ENCODE data around the gene LRP10. TPM values are rescaled to one million over a fixed set of nuclear protein-coding genes. Genes with fewer than 3 reads are reported as not detected.
"Not testable (repeated sequence)": the region's sequence is repeated elsewhere in the genome, so short reads cannot be mapped to it uniquely, and the experiment has no call there.

The LRP10 gene
- total RNA-seq, 2 donors from 2014 or later, result 124 to 150 TPM

DNA sequence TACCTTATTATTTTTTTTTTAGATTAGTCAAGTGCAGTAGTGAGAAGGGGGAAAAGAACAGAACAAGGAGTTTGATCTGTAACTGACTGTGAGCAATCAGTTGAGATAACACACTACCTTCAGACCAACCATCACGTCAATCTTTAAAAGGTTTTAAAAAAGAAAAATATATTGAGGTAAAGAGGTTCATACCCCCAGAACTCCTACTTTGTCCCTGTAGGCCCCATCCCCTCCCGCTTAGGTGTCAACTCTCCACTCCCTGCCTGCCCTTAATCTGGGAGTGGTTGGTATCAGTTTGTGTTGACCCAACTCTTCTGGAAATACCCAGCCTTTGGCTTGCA, 19.0 kb upstream of the LRP10 start:
- Histone ChIP-seq H3K4me1 (replicated peaks) (peaks cover 10% of the 10 kb centered on the region), H3K9me3 (no peaks in the 10 kb centered on the region), H3K27me3 (replicated peaks; ENCODE audit: insufficient read depth) (no peaks in the 10 kb centered on the region), H3K36me3 (no peaks in the 10 kb centered on the region), H3K4me3 (no peak overlapping the region), H3K27ac (no peak overlapping the region)
- TF ChIP-seq, protein P1, sequence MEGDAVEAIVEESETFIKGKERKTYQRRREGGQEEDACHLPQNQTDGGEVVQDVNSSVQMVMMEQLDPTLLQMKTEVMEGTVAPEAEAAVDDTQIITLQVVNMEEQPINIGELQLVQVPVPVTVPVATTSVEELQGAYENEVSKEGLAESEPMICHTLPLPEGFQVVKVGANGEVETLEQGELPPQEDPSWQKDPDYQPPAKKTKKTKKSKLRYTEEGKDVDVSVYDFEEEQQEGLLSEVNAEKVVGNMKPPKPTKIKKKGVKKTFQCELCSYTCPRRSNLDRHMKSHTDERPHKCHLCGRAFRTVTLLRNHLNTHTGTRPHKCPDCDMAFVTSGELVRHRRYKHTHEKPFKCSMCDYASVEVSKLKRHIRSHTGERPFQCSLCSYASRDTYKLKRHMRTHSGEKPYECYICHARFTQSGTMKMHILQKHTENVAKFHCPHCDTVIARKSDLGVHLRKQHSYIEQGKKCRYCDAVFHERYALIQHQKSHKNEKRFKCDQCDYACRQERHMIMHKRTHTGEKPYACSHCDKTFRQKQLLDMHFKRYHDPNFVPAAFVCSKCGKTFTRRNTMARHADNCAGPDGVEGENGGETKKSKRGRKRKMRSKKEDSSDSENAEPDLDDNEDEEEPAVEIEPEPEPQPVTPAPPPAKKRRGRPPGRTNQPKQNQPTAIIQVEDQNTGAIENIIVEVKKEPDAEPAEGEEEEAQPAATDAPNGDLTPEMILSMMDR (IDR thresholded peaks at IDR 0.05), result no peak
- TF ChIP-seq POLR2AphosphoS5 (IDR thresholded peaks at IDR 0.05) (no peak), POLR2A (IDR thresholded peaks at IDR 0.05) (no peak)
- DNase-seq (ENCODE audit: low spot score), result no peak
- intact Hi-C loops (cut with DNase I), result loop anchor here (2.0 to 10.0 kb wide), 3 partner anchors 30 to 295 kb away; partner anchors contain the start of gene OXA1L
- WGBS, result 86% methylated on average over 2 of the region's 2 CpGs

DNA sequence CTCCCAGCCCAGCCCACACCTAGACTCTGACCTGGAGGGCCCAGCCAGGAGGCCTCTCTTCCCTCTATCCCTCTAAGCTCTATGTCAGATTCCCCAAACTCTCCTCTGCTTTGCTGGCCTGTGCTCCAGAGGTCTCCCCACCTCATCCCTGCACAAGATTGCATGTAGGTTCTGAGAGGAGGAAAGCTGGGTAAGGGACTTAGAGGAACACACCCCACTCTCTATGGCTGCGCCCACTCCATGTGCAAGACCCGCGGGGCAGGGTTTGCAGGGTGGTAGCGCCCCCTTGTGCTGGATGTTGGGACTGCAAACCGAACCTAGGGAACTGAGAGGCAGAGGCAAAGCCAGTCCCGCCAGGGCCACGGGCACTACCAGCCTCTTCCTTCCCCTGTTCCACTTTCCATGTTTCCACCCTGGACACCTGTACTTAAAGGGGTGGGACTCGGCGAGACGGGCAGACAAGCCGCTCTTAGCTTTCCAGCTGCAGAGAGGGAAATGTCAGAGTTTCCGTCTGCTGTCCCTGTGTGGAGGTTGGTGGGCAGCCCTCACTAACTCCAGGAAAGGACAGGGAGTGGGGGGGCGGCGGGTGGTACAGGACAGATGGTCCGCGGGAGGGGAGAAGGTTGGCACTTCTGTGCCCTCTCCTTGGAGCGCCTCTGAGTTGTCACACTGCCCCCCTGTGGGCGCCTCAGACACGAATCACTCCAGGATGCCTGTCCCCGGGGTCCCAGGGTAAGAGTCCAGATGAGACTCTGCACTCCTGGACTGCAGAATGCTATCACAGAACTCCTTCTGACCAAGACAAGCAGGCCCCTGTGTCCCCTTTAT, 18.4 kb upstream of the LRP10 start:
- Histone ChIP-seq H3K4me1 (replicated peaks) (peaks cover 9% of the 10 kb centered on the region), H3K27me3 (replicated peaks; ENCODE audit: insufficient read depth) (no peaks in the 10 kb centered on the region), H3K9me3 (no peaks in the 10 kb centered on the region), H3K4me3 (peak overlapping the region; percentile 24 to 27), H3K27ac (peak overlapping the region; percentile 66 to 74), H3K36me3 (no peaks in the 10 kb centered on the region)
- DNase-seq (ENCODE audit: low spot score), result peak; percentile 82
- intact Hi-C loops (cut with DNase I), result loop anchor here (1.0 to 10.0 kb wide), 4 partner anchors 17 to 296 kb away; partner anchors contain the start of genes MMP14 and OXA1L
- peak; percentile 51 for TF ChIP-seq POLR2AphosphoS5 (IDR thresholded peaks at IDR 0.05)
- TF ChIP-seq, protein P1 (IDR thresholded peaks at IDR 0.05), result peak; percentile 93 to 97 (median 96)
- no peak for TF ChIP-seq POLR2A (IDR thresholded peaks at IDR 0.05)
- 2% methylated on average over 17 of the region's 20 CpGs for WGBS

- H3K27me3 ChIP-seq (replicated peaks; ENCODE audit: insufficient read depth); DNase-seq (ENCODE audit: low spot score); H3K36me3 ChIP-seq; H3K27ac ChIP-seq; H3K4me1 ChIP-seq (replicated peaks); H3K9me3 ChIP-seq; H3K4me3 ChIP-seq: not testable (repeated sequence)
- WGBS, result 96% methylated on average over 11 of the region's 11 CpGs
- intact Hi-C loops (cut with DNase I), result loop anchor here (5.0 to 10.0 kb wide), 2 partner anchors 89 to 297 kb away; partner anchors contain the start of gene OXA1L
Measured at GRCh38 chr14:22854296-22854695, 17.2 kb upstream of the LRP10 start.

GRCh38 chr14:22854963-22855724, 16.4 kb upstream of the LRP10 start:
- no peak for DNase-seq (ENCODE audit: low spot score)
- no peaks in the 10 kb centered on the region for H3K9me3 ChIP-seq
- H3K36me3 ChIP-seq, result no peaks in the 10 kb centered on the region
- intact Hi-C loops (cut with DNase I), result loop anchor here (5.0 to 10.0 kb wide), 2 partner anchors 90 to 298 kb away; partner anchors contain the start of gene OXA1L
- no peak overlapping the region for H3K4me3 ChIP-seq
- WGBS, result 90% methylated on average over 8 of the region's 8 CpGs
- H3K27ac ChIP-seq, result no peak overlapping the region
- no peak for TF ChIP-seq POLR2A (IDR thresholded peaks at IDR 0.05)
- TF ChIP-seq, protein P1 (IDR thresholded peaks at IDR 0.05), result no peak
- TF ChIP-seq POLR2AphosphoS5 (IDR thresholded peaks at IDR 0.05), result no peak
- H3K27me3 ChIP-seq (replicated peaks; ENCODE audit: insufficient read depth), result no peaks in the 10 kb centered on the region
- peaks cover 9% of the 10 kb centered on the region for H3K4me1 ChIP-seq (replicated peaks)

DNA sequence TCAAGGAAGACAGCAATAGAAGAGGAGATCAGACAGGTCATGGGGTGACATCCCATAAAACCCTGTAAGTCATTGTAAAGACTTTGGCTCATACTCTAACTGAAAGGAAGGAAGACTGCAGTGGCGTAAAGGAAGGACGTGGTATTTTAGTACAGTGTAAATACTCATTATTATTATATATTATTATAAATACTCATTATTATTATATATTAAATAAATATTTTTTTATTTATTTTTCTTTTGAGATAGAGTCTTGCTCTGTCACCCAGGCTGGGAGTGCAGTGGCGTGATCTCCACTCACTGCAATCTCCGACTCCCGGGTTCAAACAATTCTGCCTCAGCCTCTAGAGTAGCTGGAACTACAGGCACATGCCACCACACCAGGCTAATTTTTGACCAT, 15.1 kb upstream of the LRP10 start:
- no peak overlapping the region for H3K27ac ChIP-seq
- WGBS, result 96% methylated on average over 5 of the region's 5 CpGs
- no peaks in the 10 kb centered on the region for H3K4me1 ChIP-seq (replicated peaks)
- no peak overlapping the region for H3K4me3 ChIP-seq
- H3K27me3 ChIP-seq (replicated peaks; ENCODE audit: insufficient read depth), result no peaks in the 10 kb centered on the region
- intact Hi-C loops (cut with DNase I), result loop anchor here (10.0 kb wide), 1 partner anchor 92 kb away; the partner anchor contains the start of gene OXA1L
- TF ChIP-seq, protein P1 (IDR thresholded peaks at IDR 0.05), result no peak
- TF ChIP-seq POLR2AphosphoS5 (IDR thresholded peaks at IDR 0.05) (no peak), POLR2A (IDR thresholded peaks at IDR 0.05) (no peak)
- no peaks in the 10 kb centered on the region for H3K36me3 ChIP-seq
- DNase-seq (ENCODE audit: low spot score), result no peak
- no peaks in the 10 kb centered on the region for H3K9me3 ChIP-seq

DNA sequence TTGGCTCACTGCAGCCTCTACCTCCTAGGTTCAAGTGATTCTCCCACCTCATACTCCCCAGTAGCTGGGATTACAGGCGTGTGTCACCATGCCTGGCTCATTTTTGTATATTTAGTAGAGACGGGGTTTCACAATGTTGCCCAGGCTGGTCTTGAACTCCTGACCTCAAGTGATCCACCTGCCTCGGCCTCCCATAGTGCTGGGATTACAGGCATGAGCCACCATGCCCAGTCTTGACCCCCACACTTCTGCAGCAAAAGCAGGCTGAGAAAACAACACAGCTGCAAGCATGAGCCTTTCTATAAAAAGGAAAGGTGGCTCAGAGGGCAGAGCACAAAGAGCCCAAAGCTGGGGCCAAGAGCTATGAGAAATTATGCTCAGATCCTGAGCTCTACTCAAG, 11.2 kb upstream of the LRP10 start:
- H3K4me3 ChIP-seq; H3K9me3 ChIP-seq; intact Hi-C loops (cut with DNase I); H3K36me3 ChIP-seq; H3K4me1 ChIP-seq (replicated peaks); H3K27me3 ChIP-seq (replicated peaks; ENCODE audit: insufficient read depth); DNase-seq (ENCODE audit: low spot score); H3K27ac ChIP-seq: not testable (repeated sequence)
- WGBS, result 64% methylated on average over 3 of the region's 3 CpGs

Measured in prostate gland (tissue), 2 donors.